GM12878 (cell line): ENCODE data around the gene VANGL1. TPM values are rescaled to one million over a fixed set of nuclear protein-coding genes. Genes with fewer than 3 reads are reported as not detected.

Experiments used
- CBX3 ChIP-seq: fragments of 200-600 bp; sonication (generic); IDR thresholded peaks from 2 replicates; pipeline ENCODE4 v1.6.1; 2016; ENCODE audit warnings: low read depth, borderline replicate concordance
- JUNB ChIP-seq: IDR thresholded peaks from 2 replicates; pipeline ENCODE4 v1.6.1; 2016; ENCODE audit warnings: antibody characterized with exemption, mild to moderate bottlenecking
- KAT2A ChIP-seq: conservative IDR thresholded peaks from 2 replicates; pipeline ENCODE4 v1.6.1; 2011; ENCODE audit warnings: low read depth, low read length; ENCODE audit not compliant: control insufficient read depth
- NR2C2 ChIP-seq: IDR thresholded peaks from 2 replicates; pipeline ENCODE4 v1.6.1; 2011; ENCODE audit warnings: borderline replicate concordance, low read depth; ENCODE audit not compliant: control insufficient read depth, insufficient read length
- REST ChIP-seq: IDR thresholded peaks from 2 replicates; pipeline ENCODE4 v1.6.1; 2012; ENCODE audit warnings: mild to moderate bottlenecking, low read depth, low read length
- SP1 ChIP-seq: IDR thresholded peaks from one replicate; pipeline ENCODE4 v1.6.1; 2011; ENCODE audit warnings: low read depth, low read length
- ZBTB11 ChIP-seq: fragments of 450-650 bp; formaldehyde crosslinking; IDR thresholded peaks from 2 replicates; pipeline ENCODE4 v1.5.0; 2022; ENCODE audit warnings: mild to moderate bottlenecking, missing genetic modification characterization
- polyA plus RNA-seq, 11 experiments: library from polyadenylated mRNA; depleted of rRNA in 4 of 11; unstranded in 6 of 11; stranded (reverse) in 5 of 11; fragments of >200 nt; fragmentation: Nextera tagmentation in 4 of 11; fragmentation: Illumina TruSeq in 1 of 11; extraction: Ambion mirVana in 4 of 11; extraction: Trizol in 1 of 11; gene quantifications; 1 replicate in 1 of 11; 2 replicates in 10 of 11; pipeline versions ENCODE4 v1.2.1 to v1.2.3, GENCODE V29; 2011 to 2016; ENCODE audit warnings: inconsistent platforms in 2 of 11, missing spikeins in 2 of 11, low read depth in 1 of 11
- total RNA-seq, 4 experiments: library from RNA; depleted of rRNA in 3 of 4; stranded (reverse); fragments of >200 nt in 3 of 4; fragmentation: Illumina TruSeq in 1 of 4; extraction: Trizol in 1 of 4; gene quantifications; 2 replicates each; pipeline versions ENCODE4 v1.2.1 to v1.2.3, GENCODE V29; 2013 to 2021

Gene VANGL1
- total and polyA plus RNA-seq, 10 of the 15 experiments (the other 5 are each of a cell fraction or from before 2014, with no cell fraction given): 0.71 to 12.9 (median 6.3) TPM

- no peak for TF ChIP-seq ZBTB11 (CRISPR knock-in tag)
- no peak for TF ChIP-seq CBX3
- TF ChIP-seq SP1: no peak
- no peak for TF ChIP-seq NR2C2
- TF ChIP-seq JUNB: no peak
- no peak for TF ChIP-seq REST
- no peak for TF ChIP-seq KAT2A
Measured at GRCh38 chr1:115669886-115670285, 28.1 kb downstream of the VANGL1 start (continued).
